Liver (tissue), 9 donors: Measurements from ENCODE around the gene FRK. TPM values are rescaled to one million over a fixed set of nuclear protein-coding genes. Genes with fewer than 3 reads are reported as not detected.

Experiments
- DNase-seq: peaks from one replicate; pipeline ENCODE4 v3.0.0-alpha.2; 2017; ENCODE audit warnings: low spot score
- H3K27ac ChIP-seq, 2 donors: one replicate each; pipeline ENCODE4 v1.7.0; 2013; ENCODE audit warnings: inconsistent platforms in 2 of 2, low read length in 2 of 2, control low read depth in 1 of 2, low read depth in 1 of 2, mild to moderate bottlenecking in 1 of 2
- H3K27me3 ChIP-seq, 4 donors: one replicate each; pipeline versions ENCODE4 v1.6.1 to v1.7.0; 2013; ENCODE audit warnings: low read length in 3 of 4, inconsistent platforms in 1 of 4, mild to moderate bottlenecking in 1 of 4, moderate library complexity in 1 of 4; ENCODE audit not compliant: control insufficient read depth in 4 of 4, insufficient read depth in 4 of 4
- H3K36me3 ChIP-seq, 4 donors: one replicate each; pipeline versions ENCODE4 v1.6.1 to v1.7.0; 2013; ENCODE audit warnings: low read length in 3 of 4, mild to moderate bottlenecking in 3 of 4, low read depth in 1 of 4, moderate library complexity in 1 of 4; ENCODE audit not compliant: control insufficient read depth in 4 of 4, insufficient read depth in 3 of 4
- H3K4me1 ChIP-seq, 4 donors: one replicate each; pipeline versions ENCODE4 v1.6.1 to v1.7.0; 2013; ENCODE audit warnings: low read length in 3 of 4, mild to moderate bottlenecking in 3 of 4, moderate library complexity in 1 of 4; ENCODE audit not compliant: control insufficient read depth in 4 of 4, insufficient read depth in 4 of 4
- H3K4me3 ChIP-seq, 3 donors: one replicate each; pipeline versions ENCODE4 v1.6.1 to v1.7.0; 2013; ENCODE audit warnings: low read length in 3 of 3, control low read depth in 1 of 3, low read depth in 1 of 3, mild to moderate bottlenecking in 1 of 3
- H3K9ac ChIP-seq, 2 donors: one replicate each; pipeline ENCODE4 v1.7.0; 2013; ENCODE audit warnings: low read length in 2 of 2, mild to moderate bottlenecking in 2 of 2, moderate library complexity in 2 of 2, control low read depth in 1 of 2, low read depth in 1 of 2
- H3K9me3 ChIP-seq, 4 donors: one replicate each; pipeline versions ENCODE4 v1.6.1 to v1.7.0; 2013; ENCODE audit warnings: low read length in 3 of 4; ENCODE audit not compliant: control insufficient read depth in 4 of 4
- ATF3 ChIP-seq: IDR thresholded peaks from 2 replicates; pipeline ENCODE4 v1.6.1; 2016; ENCODE audit warnings: antibody characterized with exemption
- EGR1 ChIP-seq, 2 donors: IDR thresholded peaks; 2 replicates each; pipeline ENCODE4 v1.6.1; 2016 to 2018; ENCODE audit warnings: antibody characterized with exemption in 2 of 2, low read depth in 2 of 2
- FOXA1 ChIP-seq: IDR thresholded peaks from 2 replicates; pipeline ENCODE4 v1.6.1; 2016; ENCODE audit warnings: antibody characterized with exemption
- FOXA2 ChIP-seq: IDR thresholded peaks from 2 replicates; pipeline ENCODE4 v1.6.1; 2016; ENCODE audit warnings: antibody characterized with exemption
- GABPA ChIP-seq, 2 donors: IDR thresholded peaks in 1 of 2; conservative IDR thresholded peaks in 1 of 2; 2 replicates each; pipeline ENCODE4 v1.6.1; 2016; ENCODE audit warnings: antibody characterized with exemption in 2 of 2, mild to moderate bottlenecking in 1 of 2, moderate library complexity in 1 of 2
- HNF4A ChIP-seq, 2 donors: conservative IDR thresholded peaks; 2 replicates each; pipeline ENCODE4 v1.6.1; 2016; ENCODE audit warnings: antibody characterized with exemption in 2 of 2, mild to moderate bottlenecking in 2 of 2
- HNF4G ChIP-seq: IDR thresholded peaks from 2 replicates; pipeline ENCODE4 v1.6.1; 2016; ENCODE audit warnings: antibody characterized with exemption
- JUND ChIP-seq, 2 donors: IDR thresholded peaks; 2 replicates each; pipeline ENCODE4 v1.6.1; 2016; ENCODE audit warnings: antibody characterized with exemption in 2 of 2
- NR2F2 ChIP-seq: IDR thresholded peaks from 2 replicates; pipeline ENCODE4 v1.6.1; 2016; ENCODE audit warnings: antibody characterized with exemption
- RAD21 ChIP-seq, 2 donors: IDR thresholded peaks; 2 replicates each; pipeline ENCODE4 v1.6.1; 2016; ENCODE audit warnings: antibody characterized with exemption in 2 of 2, mild to moderate bottlenecking in 2 of 2
- REST ChIP-seq: IDR thresholded peaks from 2 replicates; pipeline ENCODE4 v1.6.1; 2016; ENCODE audit warnings: antibody characterized with exemption, mild to moderate bottlenecking
- RXRA ChIP-seq, 2 donors: IDR thresholded peaks; 2 replicates each; pipeline ENCODE4 v1.6.1; 2017 to 2018; ENCODE audit warnings: antibody characterized with exemption in 2 of 2, mild to moderate bottlenecking in 1 of 2
- SP1 ChIP-seq: IDR thresholded peaks from 2 replicates; pipeline ENCODE4 v1.6.1; 2018; ENCODE audit warnings: antibody characterized with exemption, mild to moderate bottlenecking
- TAF1 ChIP-seq: conservative IDR thresholded peaks from 2 replicates; pipeline ENCODE4 v1.6.1; 2016; ENCODE audit warnings: antibody characterized with exemption, mild to moderate bottlenecking
- YY1 ChIP-seq: IDR thresholded peaks from 2 replicates; pipeline ENCODE4 v1.6.1; 2016; ENCODE audit warnings: antibody characterized with exemption, mild to moderate bottlenecking
- ZBTB33 ChIP-seq: IDR thresholded peaks from 2 replicates; pipeline ENCODE4 v1.6.1; 2016; ENCODE audit warnings: antibody characterized with exemption
- WGBS: extraction: QIAGEN DNeasy Blood & Tissue Kit; methylation state at CpG from one replicate; pipeline ENCODE4 v1.1.7; 2013; 5-methylcytosine and 5-hydroxymethylcytosine counted together
- polyA plus RNA-seq, 2 donors: library from polyadenylated mRNA; stranded (reverse) in 1 of 2; unstranded in 1 of 2; fragments of 200-250 nt in 1 of 2; fragments of >200 nt in 1 of 2; fragmentation: Nextera tagmentation in 1 of 2; extraction: Ambion mirVana in 1 of 2; gene quantifications; one replicate each; pipeline versions ENCODE4 v1.2.1 to v1.2.3, GENCODE V29; 2013 to 2015
- total RNA-seq, 2 donors: library from RNA; depleted of rRNA; stranded (reverse); fragments of >200 nt; gene quantifications; one replicate each; pipeline ENCODE4 v1.2.3, GENCODE V29; 2014
- TF ChIP-seq, protein P1 (sequence below): IDR thresholded peaks from 2 replicates; pipeline ENCODE4 v1.6.1; 2016; ENCODE audit warnings: antibody characterized with exemption
- TF ChIP-seq, protein P2 (sequence below): fragments of 150-350 bp; IDR thresholded peaks from 2 replicates; pipeline ENCODE4 v1.5.1; 2017; ENCODE audit warnings: improper control_type of control experiment, low read depth, low read length; ENCODE audit not compliant: missing input control
- donor health status: healthy.
- donor health status: healthy.
- donor health status: healthy.
- donor health status: healthy.
- donor health status: healthy.

The FRK gene
- total and polyA plus RNA-seq, 4 donors: 3.6 to 26.8 (median 5.3) TPM

DNA sequence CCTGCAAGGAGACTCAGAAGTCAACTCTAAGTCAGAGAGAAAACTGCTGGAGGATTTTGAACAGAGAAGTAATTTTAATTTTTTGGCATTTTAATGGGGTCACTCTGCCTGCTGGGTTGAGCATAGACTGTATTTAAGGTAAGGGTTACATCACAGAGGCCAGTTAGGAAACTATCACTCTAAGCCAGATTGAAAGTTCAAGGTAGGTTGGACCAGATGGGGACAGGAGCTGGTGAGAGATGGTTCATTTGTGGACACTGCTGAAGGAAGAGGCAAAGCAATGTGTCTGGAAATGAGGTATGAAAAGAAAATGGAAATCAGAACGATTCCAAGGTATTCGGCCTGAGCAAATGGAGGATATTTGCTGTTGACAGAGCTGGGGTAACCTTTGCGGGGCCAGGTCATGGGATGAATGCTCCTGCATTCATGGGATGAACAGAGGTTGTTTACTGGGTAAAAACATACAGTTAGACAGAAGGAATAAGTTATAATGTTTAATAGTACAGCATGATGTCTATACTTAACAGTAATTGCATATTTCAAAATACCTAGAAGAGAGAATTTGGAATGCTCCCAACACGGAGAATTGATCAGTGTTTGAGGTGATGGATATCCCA lies 26.9 kb downstream of the FRK start:
- 81% methylated on average over 4 of the region's 4 CpGs for WGBS
- Histone ChIP-seq H3K27ac (peak overlapping the region; percentile 35 to 36), H3K9me3 (no peaks in the 10 kb centered on the region), H3K9ac (peak overlapping the region in 1 of 2 donors; percentile 33), H3K4me1 (peaks cover 2 to 37% (median 15%) of the 10 kb centered on the region in 4 donors), H3K27me3 (no peaks in the 10 kb centered on the region), H3K36me3 (no peaks in the 10 kb centered on the region), H3K4me3 (no peak overlapping the region)
- DNase-seq: no peak
- TF ChIP-seq SP1 (peak; percentile 8), FOXA2 (peak; percentile 4), HNF4A (conservative IDR thresholded peaks at IDR 0.05) (peak in 1 of 2 donors; percentile 60), ATF3 (no peak), YY1 (no peak), RXRA (IDR thresholded peaks at IDR 0.05) (peak; percentile 53 to 76)

DNA sequence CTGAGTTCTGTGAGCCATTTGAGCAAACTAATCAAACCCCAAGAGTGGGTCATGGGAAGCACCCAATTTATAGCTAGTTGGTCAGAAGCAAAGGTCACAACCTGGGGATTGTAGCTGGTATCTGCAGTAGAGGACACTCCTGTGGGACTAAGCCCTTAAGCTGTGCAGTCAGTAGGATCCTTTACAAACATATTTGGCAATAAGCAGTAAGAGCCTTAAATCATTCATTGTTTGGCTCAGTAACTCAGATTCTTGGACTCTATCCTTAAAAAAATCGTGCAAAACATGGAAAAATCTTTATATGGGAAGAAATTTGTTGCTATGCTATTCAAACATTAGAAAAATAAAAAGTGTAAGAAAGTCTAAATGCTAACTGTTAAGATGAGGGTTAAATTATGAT lies 29.9 kb downstream of the FRK start:
- H3K9ac ChIP-seq: no peak overlapping the region
- H3K36me3 ChIP-seq: no peaks in the 10 kb centered on the region
- no peaks in the 10 kb centered on the region for H3K27me3 ChIP-seq
- no peak overlapping the region for H3K4me3 ChIP-seq
- TF ChIP-seq YY1 (no peak), TAF1 (no peak), ZBTB33 (no peak), EGR1 (IDR thresholded peaks at IDR 0.05; ENCODE audit: low read depth in 2 of 2) (no peak), HNF4A (conservative IDR thresholded peaks at IDR 0.05) (no peak), NR2F2 (no peak), HNF4G (no peak), SP1 (no peak), RAD21 (IDR thresholded peaks at IDR 0.05) (no peak), REST (no peak), FOXA2 (no peak), RXRA (IDR thresholded peaks at IDR 0.05) (no peak), ATF3 (no peak), JUND (IDR thresholded peaks at IDR 0.05) (no peak), FOXA1 (no peak), GABPA (IDR thresholded peaks at IDR 0.05 in 1 of 2, conservative IDR thresholded peaks at IDR 0.05 in 1 of 2) (no peak)
- TF ChIP-seq, protein P1, sequence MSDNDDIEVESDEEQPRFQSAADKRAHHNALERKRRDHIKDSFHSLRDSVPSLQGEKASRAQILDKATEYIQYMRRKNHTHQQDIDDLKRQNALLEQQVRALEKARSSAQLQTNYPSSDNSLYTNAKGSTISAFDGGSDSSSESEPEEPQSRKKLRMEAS: no peak
- TF ChIP-seq, protein P2, sequence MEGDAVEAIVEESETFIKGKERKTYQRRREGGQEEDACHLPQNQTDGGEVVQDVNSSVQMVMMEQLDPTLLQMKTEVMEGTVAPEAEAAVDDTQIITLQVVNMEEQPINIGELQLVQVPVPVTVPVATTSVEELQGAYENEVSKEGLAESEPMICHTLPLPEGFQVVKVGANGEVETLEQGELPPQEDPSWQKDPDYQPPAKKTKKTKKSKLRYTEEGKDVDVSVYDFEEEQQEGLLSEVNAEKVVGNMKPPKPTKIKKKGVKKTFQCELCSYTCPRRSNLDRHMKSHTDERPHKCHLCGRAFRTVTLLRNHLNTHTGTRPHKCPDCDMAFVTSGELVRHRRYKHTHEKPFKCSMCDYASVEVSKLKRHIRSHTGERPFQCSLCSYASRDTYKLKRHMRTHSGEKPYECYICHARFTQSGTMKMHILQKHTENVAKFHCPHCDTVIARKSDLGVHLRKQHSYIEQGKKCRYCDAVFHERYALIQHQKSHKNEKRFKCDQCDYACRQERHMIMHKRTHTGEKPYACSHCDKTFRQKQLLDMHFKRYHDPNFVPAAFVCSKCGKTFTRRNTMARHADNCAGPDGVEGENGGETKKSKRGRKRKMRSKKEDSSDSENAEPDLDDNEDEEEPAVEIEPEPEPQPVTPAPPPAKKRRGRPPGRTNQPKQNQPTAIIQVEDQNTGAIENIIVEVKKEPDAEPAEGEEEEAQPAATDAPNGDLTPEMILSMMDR: no peak
- 54% methylated on average over 1 of the region's 1 CpG for WGBS
- DNase-seq: no peak
- H3K4me1 ChIP-seq: peaks cover 0 to 26% (median 10%) of the 10 kb centered on the region in 4 donors
- no peaks in the 10 kb centered on the region for H3K9me3 ChIP-seq
- H3K27ac ChIP-seq: no peak overlapping the region
